Smooth muscle cell of the coronary artery (primary cell): Measurements from ENCODE around the gene SPDL1. TPM values are rescaled to one million over a fixed set of nuclear protein-coding genes. Genes with fewer than 3 reads are reported as not detected.

ENCODE experiments used
- total RNA-seq: library from RNA; depleted of rRNA; stranded (reverse); fragments of >200 nt; gene quantifications from 2 replicates; pipeline ENCODE4 v1.2.3, GENCODE V29; 2014; ENCODE audit warnings: low replicate concordance

The SPDL1 gene
- 8.3 and 11.4 TPM in 2 replicates for total RNA-seq

GRCh38 chr5:169583424-169584220 is at the start of gene SPDL1:
Gene SPDL1, plus strand, starts transcription at chr5:169583773. Its CDS starts 4,644 bp downstream, at chr5:169588417.

GRCh38 chr5:169637085-169637548 is 53.5 kb downstream of the SPDL1 start, which contains the start of gene DOCK2:
Gene DOCK2, plus strand, starts transcription at chr5:169637275. Its CDS starts 52 bp downstream, at chr5:169637327.

Other genes with a start within 250 kb of the SPDL1 start
- 0.75 and 4.4 TPM in 2 replicates for gene DOCK2, start 53.5 kb downstream of the SPDL1 start, total RNA-seq